Epithelial cell of prostate (primary cell): Measurements from ENCODE around the gene FAM219A.

Source experiments
- DNase-seq: peaks from one replicate; pipeline ENCODE4 v3.0.0-alpha.2; 2011; ENCODE audit warnings: low read depth, low spot score
- H3K27ac ChIP-seq: fragments of 450-650 bp; 2 replicates; pipeline ENCODE4 v1.5.1; 2017; ENCODE audit warnings: mild to moderate bottlenecking

The FAM219A gene

DNA sequence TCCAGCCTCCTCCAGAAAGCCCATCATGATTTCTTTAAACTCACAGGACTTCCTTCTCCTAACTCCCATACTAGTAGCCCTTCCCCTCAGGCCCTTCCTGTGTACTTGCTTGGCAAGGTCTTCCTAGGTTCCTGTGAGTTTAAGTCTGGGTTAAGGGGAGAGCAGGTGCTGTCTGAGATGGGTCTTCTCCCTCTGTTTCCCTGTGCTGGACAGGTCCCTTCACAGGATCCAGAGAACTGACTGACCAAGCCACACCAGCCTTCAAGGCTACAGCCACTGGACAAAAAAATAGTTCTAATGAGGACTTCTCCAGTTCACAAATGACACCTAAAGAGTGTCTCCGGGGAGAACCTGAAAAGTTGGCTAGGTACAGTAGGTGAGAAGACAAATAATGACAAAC is 52.2 kb downstream of the FAM219A start:
- no peak overlapping the region for H3K27ac ChIP-seq
- DNase-seq = no peak

GRCh38 chr9:34405719-34406118 is 52.7 kb downstream of the FAM219A start:
- no peak overlapping the region for H3K27ac ChIP-seq
- DNase-seq = no peak

DNA sequence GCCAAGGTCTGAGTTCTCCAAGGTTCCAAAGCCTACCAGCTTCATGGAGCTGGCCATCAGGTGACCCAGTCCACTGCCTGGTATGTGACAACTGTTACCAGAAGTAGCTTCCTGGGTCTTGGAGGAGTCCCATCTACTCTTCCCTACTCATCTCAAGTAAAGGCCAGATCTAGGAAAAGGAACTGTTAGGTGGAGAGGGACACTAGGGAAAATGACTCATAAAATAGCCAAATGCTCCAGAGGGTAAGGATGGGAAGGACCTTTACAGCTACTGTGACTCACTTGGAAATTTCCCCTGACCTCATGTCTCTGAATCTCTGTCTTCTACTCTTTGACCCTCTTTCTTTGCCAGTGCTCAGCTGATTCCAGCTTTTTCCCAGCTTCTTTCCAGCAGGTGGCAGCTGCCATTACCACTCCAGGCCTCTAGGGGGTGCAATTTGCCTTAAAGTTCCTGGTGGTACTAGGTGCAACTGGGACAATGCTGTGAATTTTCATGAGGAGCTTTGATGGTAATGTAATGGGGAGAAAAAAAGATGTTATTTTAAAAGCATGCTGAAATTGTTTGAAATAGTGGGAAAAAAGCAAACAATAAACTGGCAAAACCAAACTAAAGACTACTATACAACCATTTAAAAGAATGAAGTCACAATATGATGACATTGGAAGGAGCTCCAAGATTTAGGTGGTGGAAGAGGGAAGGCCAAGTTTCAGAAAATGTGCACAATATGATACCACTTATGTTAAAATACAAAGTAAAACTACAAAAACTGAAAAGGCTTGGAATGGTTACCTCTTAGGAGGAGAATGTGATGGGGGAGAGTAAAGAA is 54.6 kb downstream of the FAM219A start:
- DNase-seq = no peak
- no peak overlapping the region for H3K27ac ChIP-seq

GRCh38 chr9:34400686-34401602 is 57.4 kb downstream of the FAM219A start:
- no peak overlapping the region for H3K27ac ChIP-seq
- DNase-seq = no peak

DNA sequence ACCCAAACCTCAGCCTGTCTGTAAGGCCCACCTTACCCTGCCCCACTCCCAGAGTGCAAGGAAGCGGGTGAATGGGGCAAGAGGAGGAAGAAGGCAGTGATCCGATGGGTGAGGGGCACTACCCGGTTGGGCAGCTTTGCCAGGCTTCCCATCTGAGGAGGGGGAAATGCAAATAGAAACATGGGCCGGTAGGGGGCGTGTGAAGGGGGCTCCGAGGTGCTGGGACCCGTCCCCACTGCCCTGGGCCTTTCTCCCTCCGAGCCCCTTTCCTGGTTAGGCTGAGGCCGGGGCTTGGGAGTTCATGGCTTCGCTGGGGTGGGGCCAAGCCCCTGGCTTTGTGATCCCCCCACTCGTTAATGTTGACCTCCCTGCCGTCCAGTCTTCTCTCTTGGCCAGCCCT is 58.1 kb downstream of the FAM219A start:
- no peak overlapping the region for H3K27ac ChIP-seq
- no peak for DNase-seq

DNA sequence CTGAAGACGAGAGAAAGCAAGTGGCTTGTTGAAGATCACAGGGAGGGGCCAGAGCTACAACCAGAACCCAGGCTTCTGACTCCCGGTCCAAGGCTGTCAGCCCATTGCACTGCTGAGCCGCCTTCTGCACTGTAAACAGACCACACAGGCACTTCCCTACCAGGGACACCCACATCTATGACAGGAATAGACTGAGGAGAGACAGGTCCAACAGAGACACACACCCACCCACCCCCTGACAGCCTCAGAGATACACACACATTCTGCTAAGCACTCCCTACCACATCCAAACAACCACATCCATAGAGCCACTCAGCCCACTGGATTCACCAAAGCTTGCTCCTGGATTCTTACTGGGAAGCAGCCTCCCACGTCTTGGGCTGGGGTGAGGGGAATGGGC is 58.6 kb downstream of the FAM219A start:
- no peak overlapping the region for H3K27ac ChIP-seq
- DNase-seq = no peak

- no peak for DNase-seq
- no peak overlapping the region for H3K27ac ChIP-seq
Measured at GRCh38 chr9:34398875-34399274, 59.5 kb downstream of the FAM219A start.

- no peak for DNase-seq
- no peak overlapping the region for H3K27ac ChIP-seq
Measured at GRCh38 chr9:34396276-34397214, 61.8 kb downstream of the FAM219A start.

DNA sequence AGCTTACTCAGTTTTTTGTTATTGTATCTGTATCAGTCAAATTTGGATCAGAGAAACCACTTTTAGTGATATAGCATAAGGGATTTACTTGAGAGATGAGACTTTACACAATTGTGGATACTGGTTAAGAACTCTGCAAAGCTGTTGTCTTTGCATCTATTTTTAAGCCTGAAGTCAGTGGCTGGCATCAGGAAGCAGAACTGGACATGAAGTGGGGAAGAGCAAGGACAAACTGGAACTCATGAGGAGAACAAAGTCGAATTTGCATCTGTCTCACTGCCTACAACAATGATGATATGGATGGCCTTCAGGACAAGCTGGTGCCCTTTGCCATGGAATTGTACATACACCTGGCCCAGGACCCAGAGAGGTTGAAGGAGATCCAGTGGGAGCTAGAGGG is 65.9 kb downstream of the FAM219A start:
- no peak overlapping the region for H3K27ac ChIP-seq
- DNase-seq = no peak

DNA sequence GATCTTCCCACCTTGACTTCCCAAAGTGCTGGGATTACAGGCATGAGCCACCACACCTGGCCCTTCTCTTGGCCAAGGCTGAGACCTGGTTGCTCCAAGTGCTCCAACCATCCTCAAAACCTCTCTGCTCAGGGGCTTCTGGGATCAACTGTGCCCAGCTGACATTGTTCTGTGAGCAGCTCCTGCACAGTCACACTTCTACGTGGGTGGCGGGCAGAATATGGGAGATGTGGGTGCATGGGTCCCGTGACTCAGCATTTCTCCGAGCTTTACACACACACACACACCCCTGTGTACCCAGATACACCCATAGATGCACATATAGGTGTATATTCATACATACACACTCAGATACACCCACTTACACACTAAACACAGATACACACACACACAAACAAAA is 71.1 kb downstream of the FAM219A start:
- no peak for DNase-seq
- H3K27ac ChIP-seq = no peak overlapping the region

- no peak overlapping the region for H3K27ac ChIP-seq
- DNase-seq = no peak
Measured at GRCh38 chr9:34386656-34387055, 71.7 kb downstream of the FAM219A start.

GRCh38 chr9:34385561-34386230 is 72.7 kb downstream of the FAM219A start:
- DNase-seq = no peak
- no peak overlapping the region for H3K27ac ChIP-seq

DNA sequence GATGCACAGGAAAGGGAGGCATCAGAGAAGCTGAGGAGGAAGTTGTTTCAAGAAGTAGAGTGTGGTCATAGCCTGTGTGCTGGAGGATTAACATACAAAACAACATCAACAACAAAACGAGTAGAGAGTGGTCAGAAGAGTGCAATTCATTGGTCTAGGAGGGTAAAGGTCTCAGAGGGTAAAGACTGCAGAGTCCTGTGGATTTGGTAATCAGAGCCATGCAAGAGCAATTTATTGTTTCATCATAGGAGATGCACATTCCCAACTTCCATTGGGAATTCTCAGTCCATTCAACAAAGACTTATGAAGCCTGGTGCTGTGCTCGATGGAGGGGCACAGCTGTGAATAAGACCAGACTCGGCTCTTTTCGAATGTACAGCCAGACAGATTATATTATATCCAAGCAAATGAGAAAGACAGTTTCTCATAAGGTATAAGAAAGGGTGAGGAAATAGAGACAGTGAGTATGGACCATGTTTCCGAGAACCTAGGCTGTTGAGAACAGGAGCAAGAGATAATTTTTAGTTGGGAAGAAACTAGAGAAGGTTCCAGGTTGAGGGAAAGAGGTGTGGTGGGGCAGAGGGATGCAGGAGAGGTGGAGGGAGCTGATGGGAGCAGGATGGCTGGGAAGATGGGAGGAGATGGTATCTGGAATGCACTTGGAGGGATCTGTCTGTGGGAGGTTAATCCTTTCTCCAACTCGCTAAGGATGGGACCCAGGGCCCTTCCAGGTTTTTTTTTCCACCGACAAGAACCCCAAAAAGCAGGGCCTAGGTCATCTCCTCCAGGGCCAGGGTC is 73.8 kb downstream of the FAM219A start:
- DNase-seq = no peak
- H3K27ac ChIP-seq = no peak overlapping the region

DNA sequence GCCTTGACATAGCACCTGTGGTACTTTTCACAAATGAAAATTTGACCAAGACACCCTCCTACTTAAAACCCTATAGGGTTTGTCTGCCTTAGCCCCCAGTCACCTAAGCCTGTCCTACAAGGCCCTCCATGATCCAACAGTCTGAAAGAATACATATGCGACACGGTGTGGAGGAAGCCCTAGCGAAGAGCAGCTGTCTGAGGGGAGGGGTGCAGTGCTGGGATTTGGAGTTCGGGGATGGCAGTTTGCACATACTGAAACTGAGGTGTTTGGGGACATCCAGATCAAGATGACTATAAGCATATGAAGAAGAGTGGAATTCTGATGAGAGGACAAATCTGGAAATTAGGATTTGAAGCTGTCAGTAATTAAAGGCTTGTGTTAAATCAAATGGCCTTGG is 74.5 kb downstream of the FAM219A start:
- no peak for DNase-seq
- no peak overlapping the region for H3K27ac ChIP-seq

DNA sequence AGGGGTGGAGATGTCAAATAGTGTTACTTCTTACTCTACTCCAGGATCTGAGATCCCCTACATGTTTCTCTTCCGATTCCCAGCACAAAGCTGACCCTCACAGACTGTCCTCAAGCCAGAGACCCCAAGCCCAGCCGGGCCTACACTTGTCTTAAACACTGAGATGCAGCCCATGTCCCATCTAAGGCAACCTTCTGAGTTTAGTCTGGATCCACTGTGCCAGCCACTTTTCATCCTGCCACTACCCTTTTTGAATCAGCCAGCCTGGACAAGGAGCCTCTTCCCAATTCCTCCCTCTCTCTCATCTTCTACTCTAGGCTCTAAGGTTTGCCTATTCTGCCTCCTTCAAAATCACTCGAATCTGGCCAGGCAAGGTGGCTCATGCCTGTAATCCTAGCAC is 75.5 kb downstream of the FAM219A start:
- H3K27ac ChIP-seq = no peak overlapping the region
- DNase-seq = no peak

DNA sequence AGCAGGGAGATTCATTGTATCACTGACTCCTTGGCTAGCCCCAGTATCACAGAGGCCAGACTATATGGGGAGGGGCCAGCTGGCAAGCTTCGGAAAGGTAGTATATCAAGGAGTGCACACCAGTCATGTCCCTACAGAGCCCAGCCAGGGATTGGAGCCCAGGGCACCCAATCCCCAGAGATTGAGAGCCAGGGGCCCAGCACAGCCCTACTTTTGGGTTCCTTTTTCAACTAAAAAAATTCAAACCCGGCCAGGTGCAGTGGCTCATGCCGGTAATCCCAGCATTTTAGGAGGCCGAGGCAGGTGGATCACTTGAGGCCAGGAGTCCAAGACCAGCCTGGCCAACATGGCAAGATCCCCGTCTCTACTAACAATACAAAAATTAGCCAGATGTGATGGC is 76.3 kb downstream of the FAM219A start:
- DNase-seq = no peak

GRCh38 chr9:34381323-34381722 is 77.0 kb downstream of the FAM219A start:
- no peak overlapping the region for H3K27ac ChIP-seq
- no peak for DNase-seq

More for the DNA sequence above, 76.3 kb downstream of the FAM219A start:
- no peak overlapping the region for H3K27ac ChIP-seq

- no peak for DNase-seq
- H3K27ac ChIP-seq = no peak overlapping the region
Measured at GRCh38 chr9:34380511-34381315, 77.7 kb downstream of the FAM219A start.
